Measurements from ENCODE around the gene SLC7A7.
A peak's percentile ranks its signal among the peaks of the same experiment; 100 is the strongest.
"Not testable (repeated sequence)": the region's sequence is repeated elsewhere in the genome, so short reads cannot be mapped to it uniquely, and the experiment has no call there.

Gene SLC7A7

GRCh38 chr14:22814941-22815713 lies at the start of gene SLC7A7:
Gene SLC7A7 (minus strand): TSS chr14:22815435. CDS start chr14:22813398, 2,037 bp downstream.
- no peak for DNase-seq

DNA sequence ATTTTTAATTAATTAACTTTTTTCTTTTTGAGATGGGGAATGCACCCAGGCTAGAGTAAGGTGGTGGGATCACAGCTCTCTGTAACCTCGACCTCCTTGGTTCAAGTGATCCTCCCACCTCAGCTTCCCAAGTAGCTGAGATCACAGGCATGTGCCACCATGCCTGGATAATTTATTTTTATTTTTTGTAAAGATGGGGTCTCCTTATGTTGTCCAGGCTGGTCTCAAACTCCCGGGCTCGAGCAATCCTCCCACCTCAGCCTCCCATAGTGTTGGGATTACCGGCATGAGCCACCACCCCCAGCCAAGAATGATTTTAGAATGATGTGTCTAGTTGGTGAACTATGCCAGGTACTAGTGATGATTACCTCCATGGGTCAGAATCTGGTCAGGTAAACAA lies 49.7 kb upstream of the SLC7A7 start:
- DNase-seq, result no peak

DNA sequence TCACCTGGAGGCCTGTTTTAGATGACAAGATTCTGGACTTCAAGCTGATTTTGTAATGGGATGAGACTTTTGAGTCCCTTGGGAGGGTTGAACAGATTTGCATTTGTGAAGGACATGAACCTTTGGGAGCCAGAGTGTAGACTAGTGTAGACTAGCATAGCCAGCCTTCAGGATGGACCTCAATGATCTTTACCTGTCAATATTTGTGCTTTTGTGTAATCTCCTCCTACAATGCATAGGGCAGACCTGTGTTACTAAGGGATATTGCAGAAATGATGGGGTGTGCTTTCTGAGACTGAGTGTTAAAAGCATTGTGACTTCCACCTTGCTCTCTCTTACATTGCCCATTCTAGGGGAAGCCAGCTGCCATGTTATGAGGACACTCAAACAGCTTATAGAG lies 46.4 kb upstream of the SLC7A7 start:
- no peak for DNase-seq

- DNase-seq, result not testable (repeated sequence)
Measured at GRCh38 chr14:22860377-22860776, 45.1 kb upstream of the SLC7A7 start.

- DNase-seq, result no peak
Measured at GRCh38 chr14:22856428-22856827, 41.2 kb upstream of the SLC7A7 start.

DNA sequence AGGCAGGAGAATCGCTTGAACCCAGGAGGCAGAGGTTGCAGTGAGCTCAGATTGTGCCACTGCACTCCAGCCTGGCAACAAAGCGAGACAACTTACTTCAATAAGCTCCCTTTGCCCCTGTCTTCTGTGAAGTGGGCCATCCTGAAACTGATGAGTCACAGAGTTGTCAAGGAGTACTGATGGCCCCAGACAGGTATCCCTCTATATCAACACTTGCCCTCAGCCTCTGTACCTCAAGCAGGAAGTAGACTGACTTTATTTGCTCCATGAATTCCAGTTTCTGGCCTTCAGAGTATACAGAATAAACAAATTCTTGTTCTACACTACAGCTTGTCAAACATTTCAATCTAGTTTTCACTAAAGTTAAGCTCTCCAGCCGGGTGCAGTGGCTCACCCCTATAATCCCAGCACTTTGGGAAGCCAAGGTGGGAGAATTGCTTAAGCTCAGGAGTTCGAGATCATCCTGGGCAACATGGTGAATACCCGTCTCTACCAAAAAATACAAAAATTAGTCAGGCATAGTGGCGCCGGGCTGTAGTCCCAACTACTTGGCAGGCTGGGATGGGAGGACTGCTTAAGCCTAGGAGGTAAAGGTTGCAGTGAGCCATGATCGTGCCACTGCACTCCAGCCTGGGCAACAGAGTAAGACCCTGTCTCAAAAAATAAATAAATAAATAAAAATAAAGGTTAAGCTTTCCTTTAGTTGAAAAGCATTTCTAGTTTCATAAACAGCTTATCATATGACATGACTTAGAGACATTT lies 39.9 kb upstream of the SLC7A7 start:
- DNase-seq, result no peak

- not testable (repeated sequence) for DNase-seq
Measured at GRCh38 chr14:22854296-22854695, 39.1 kb upstream of the SLC7A7 start.

DNA sequence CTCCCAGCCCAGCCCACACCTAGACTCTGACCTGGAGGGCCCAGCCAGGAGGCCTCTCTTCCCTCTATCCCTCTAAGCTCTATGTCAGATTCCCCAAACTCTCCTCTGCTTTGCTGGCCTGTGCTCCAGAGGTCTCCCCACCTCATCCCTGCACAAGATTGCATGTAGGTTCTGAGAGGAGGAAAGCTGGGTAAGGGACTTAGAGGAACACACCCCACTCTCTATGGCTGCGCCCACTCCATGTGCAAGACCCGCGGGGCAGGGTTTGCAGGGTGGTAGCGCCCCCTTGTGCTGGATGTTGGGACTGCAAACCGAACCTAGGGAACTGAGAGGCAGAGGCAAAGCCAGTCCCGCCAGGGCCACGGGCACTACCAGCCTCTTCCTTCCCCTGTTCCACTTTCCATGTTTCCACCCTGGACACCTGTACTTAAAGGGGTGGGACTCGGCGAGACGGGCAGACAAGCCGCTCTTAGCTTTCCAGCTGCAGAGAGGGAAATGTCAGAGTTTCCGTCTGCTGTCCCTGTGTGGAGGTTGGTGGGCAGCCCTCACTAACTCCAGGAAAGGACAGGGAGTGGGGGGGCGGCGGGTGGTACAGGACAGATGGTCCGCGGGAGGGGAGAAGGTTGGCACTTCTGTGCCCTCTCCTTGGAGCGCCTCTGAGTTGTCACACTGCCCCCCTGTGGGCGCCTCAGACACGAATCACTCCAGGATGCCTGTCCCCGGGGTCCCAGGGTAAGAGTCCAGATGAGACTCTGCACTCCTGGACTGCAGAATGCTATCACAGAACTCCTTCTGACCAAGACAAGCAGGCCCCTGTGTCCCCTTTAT lies 37.9 kb upstream of the SLC7A7 start:
- DNase-seq, result peak; percentile 39

GRCh38 chr14:22852599-22852939 lies 37.3 kb upstream of the SLC7A7 start:
- DNase-seq, result no peak

GRCh38 chr14:22852178-22852577 lies 36.9 kb upstream of the SLC7A7 start:
- DNase-seq, result not testable (repeated sequence)

DNA sequence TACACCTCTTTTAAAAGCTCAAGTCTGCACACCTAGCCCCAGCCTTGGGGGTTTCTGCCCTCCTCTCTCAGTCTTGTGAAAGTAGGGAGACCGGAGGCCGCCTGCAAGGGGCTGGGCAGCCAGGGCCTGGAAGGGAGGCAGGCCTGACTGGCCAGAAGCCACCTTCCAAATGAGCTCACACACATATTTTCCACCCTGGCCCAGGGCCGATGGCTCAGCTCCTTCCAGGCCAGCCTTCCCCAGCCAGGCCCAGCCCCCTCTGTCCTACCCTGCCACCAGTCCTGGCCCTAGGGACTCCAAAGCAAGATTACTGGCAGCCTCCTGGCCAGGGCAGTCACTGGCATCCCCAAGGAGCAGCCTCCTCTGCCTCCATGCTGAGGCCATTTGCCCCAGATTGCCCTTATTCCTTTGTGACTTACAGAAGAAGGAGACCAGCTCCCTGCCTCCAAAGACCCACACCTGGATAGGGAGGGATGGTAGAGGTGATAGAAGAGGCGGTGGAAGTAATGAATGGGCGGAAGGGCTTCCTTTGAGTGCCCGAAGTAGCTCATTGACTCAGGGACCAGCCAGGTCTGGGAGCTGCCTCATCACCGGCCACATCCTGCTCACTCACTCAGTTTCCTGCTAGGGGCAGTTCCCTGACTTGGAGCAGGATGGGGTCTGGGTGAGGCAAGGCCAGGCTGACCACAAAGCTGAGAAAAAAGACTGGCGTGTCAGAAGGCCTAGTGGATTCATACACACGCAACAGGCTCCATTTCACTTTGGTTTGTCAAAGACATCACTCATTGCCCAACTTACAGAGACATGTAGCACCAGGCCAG lies 35.9 kb upstream of the SLC7A7 start:
- DNase-seq, result no peak

DNA sequence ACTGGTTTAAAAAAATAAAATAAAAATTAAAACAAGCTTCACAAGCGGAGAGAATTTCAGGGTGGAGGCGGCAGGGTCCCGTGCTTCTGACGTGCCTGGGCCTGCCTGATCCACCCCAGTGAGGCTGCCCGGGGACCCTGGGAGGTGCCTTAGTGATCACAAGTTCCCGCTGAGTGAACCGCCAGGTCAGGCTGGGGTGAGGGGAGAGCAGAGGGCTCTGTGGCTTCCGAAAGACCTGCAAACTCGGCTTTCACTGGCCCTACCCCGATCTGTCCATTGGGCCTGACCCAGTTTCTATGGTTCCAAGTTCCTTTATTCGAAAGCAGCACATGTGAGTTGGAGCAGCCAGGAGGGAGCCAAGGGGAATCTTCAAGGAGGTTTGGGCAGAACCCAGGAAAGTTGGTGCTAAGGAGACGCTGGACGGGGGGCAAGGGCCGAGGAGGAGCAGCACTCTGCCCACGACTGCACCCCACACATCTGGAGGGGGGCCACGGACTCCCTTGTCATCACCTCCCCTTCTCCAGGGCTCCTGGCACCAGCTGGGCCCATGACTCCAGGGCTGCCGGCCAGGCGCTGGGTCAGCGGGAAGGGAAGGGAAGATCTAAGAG lies 34.1 kb upstream of the SLC7A7 start:
- DNase-seq, result no peak

- no peak for DNase-seq
Measured at GRCh38 chr14:22848351-22849164, 33.3 kb upstream of the SLC7A7 start.

GRCh38 chr14:22847661-22848341 lies 32.6 kb upstream of the SLC7A7 start:
- no peak for DNase-seq

GRCh38 chr14:22846811-22847307 lies 31.6 kb upstream of the SLC7A7 start:
- DNase-seq, result no peak

- no peak for DNase-seq
Measured at GRCh38 chr14:22845821-22846625, 30.8 kb upstream of the SLC7A7 start.

DNA sequence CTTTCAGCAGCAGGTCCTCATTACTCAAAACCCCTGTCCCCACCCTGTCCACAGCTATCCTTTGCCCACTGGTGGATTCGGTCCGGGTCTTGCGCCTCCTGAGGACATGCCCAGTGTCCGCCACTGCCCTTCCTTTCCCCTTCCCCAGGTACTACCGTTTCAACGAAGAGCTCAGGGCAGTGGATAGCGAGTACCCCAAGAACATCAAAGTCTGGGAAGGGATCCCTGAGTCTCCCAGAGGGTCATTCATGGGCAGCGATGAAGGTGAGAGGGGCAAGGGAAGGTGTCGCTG lies 29.8 kb upstream of the SLC7A7 start:
- no peak for DNase-seq

GRCh38 chr14:22844221-22845102 lies 29.2 kb upstream of the SLC7A7 start:
- no peak for DNase-seq

Measured in SHP77 treated with DMSO at 0.1 percent for 48 hours (cell line).